ENCODE data around the gene ARFGAP1.

- TF ChIP-seq EZH2phosphoT487 (IDR thresholded peaks at IDR 0.05; ENCODE audit: borderline replicate concordance) (no peak), CTCF (conservative IDR thresholded peaks at IDR 0.05; ENCODE audit: low read length) (no peak)
Measured at GRCh38 chr20:63323357-63323981, 50.9 kb downstream of the ARFGAP1 start.
